CD4-positive, alpha-beta T cell (primary cell): ENCODE data around the gene GPR183. TPM values are rescaled to one million over a fixed set of nuclear protein-coding genes. Genes with fewer than 3 reads are reported as not detected.
A peak's percentile ranks its signal among the peaks of the same experiment; 100 is the strongest.

Experiments used
- ATAC-seq: fragments of 200-7000 bp; cut with Tn5 transposase; one replicate; pipeline ENCODE4 v1.10.0; 2022; ENCODE audit warnings: mild to moderate bottlenecking; ENCODE audit not compliant: poor library complexity
- CTCF ChIA-PET: fragments of 350-600 bp; sonication (Branson Sonifier 250); formaldehyde crosslinking; loops from one replicate; lab custom pipeline; 2021; ENCODE audit warnings: antibody characterized with exemption, inconsistent platforms; lab: Charles Lee
- POLR2A ChIA-PET: fragments of 350-600 bp; sonication (Branson Sonifier 250); formaldehyde crosslinking; loops from one replicate; lab custom pipeline; 2021; ENCODE audit warnings: antibody characterized with exemption, inconsistent platforms; lab: Charles Lee
- DNase-seq, 14 experiments: peaks; one replicate each; pipeline ENCODE4 v3.0.0-alpha.2; 2013 to 2020; ENCODE audit warnings: mixed read lengths in 2 of 14
- H3K27ac ChIP-seq, 2 donors: one replicate each; pipeline versions ENCODE4 v1.5.1 to v1.7.0; 2013; ENCODE audit warnings: low read length in 2 of 2, low read depth in 1 of 2, mild to moderate bottlenecking in 1 of 2
- H3K27me3 ChIP-seq, 2 experiments: 1 replicate in 1 of 2; 2 replicates in 1 of 2; pipeline versions ENCODE4 v1.6.1 to v1.7.0; 2013; ENCODE audit warnings: low read length in 2 of 2, control low read depth in 1 of 2, mild to moderate bottlenecking in 1 of 2, moderate library complexity in 1 of 2; ENCODE audit not compliant: insufficient read depth in 2 of 2, control insufficient read depth in 1 of 2
- H3K36me3 ChIP-seq: one replicate; pipeline ENCODE4 v1.6.1; 2013; ENCODE audit warnings: low read length, control low read depth; ENCODE audit not compliant: insufficient read depth
- H3K4me1 ChIP-seq: one replicate; pipeline ENCODE4 v1.6.1; 2013; ENCODE audit warnings: low read length, control low read depth; ENCODE audit not compliant: insufficient read depth
- H3K4me3 ChIP-seq: one replicate; pipeline ENCODE4 v1.5.1; 2013; ENCODE audit warnings: mild to moderate bottlenecking, low read length, moderate library complexity
- H3K9me3 ChIP-seq, 2 experiments: 1 replicate in 1 of 2; 2 replicates in 1 of 2; pipeline versions ENCODE4 v1.6.1 to v1.7.0; 2013; ENCODE audit warnings: low read length in 2 of 2, mild to moderate bottlenecking in 2 of 2, control low read depth in 1 of 2, moderate library complexity in 1 of 2; ENCODE audit not compliant: control insufficient read depth in 1 of 2, insufficient read depth in 1 of 2
- H3K27ac Mint-ChIP-seq: one replicate; pipeline ENCODE4 v1.8.0; 2020; ENCODE audit warnings: mixed read lengths
- H3K27me3 Mint-ChIP-seq: one replicate; pipeline ENCODE4 v1.8.0; 2021; ENCODE audit warnings: mixed read lengths
- H3K36me3 Mint-ChIP-seq: one replicate; pipeline ENCODE4 v1.8.0; 2021; ENCODE audit warnings: low read depth, mixed read lengths
- H3K4me1 Mint-ChIP-seq: one replicate; pipeline ENCODE4 v1.8.0; 2021; ENCODE audit warnings: low read depth, mixed read lengths
- H3K4me3 Mint-ChIP-seq: one replicate; pipeline ENCODE4 v1.8.0; 2020; ENCODE audit warnings: mild to moderate bottlenecking, mixed read lengths
- H3K9me3 Mint-ChIP-seq: one replicate; pipeline ENCODE4 v1.8.0; 2020; ENCODE audit warnings: mixed read lengths
- intact Hi-C, 2 experiments: fragments of 100-400 bp; cut with DNase I in 1 of 2; cut with micrococcal nuclease in 1 of 2; formaldehyde crosslinking; loops; one replicate each; pipeline versions ENCODE4 v1.15.1 to v1.9.0; 2023 to 2025; cut with DNase I, micrococcal nuclease
- total RNA-seq, 174 experiments: library from RNA in 2 of 174; stranded (reverse) in 2 of 174; gene quantifications; one replicate each; pipeline ENCODE4 v1.2.3 and lab custom pipeline; 2021 to 2026
- TF ChIP-seq, protein P1 (sequence below): fragments of 200-600 bp; IDR thresholded peaks from one replicate; pipeline ENCODE4 v1.8.0; 2022; ENCODE audit warnings: antibody characterized with exemption, mild to moderate bottlenecking

The GPR183 gene
- total RNA-seq, 2 experiments from 2014 or later: 330 to 337 TPM

DNA sequence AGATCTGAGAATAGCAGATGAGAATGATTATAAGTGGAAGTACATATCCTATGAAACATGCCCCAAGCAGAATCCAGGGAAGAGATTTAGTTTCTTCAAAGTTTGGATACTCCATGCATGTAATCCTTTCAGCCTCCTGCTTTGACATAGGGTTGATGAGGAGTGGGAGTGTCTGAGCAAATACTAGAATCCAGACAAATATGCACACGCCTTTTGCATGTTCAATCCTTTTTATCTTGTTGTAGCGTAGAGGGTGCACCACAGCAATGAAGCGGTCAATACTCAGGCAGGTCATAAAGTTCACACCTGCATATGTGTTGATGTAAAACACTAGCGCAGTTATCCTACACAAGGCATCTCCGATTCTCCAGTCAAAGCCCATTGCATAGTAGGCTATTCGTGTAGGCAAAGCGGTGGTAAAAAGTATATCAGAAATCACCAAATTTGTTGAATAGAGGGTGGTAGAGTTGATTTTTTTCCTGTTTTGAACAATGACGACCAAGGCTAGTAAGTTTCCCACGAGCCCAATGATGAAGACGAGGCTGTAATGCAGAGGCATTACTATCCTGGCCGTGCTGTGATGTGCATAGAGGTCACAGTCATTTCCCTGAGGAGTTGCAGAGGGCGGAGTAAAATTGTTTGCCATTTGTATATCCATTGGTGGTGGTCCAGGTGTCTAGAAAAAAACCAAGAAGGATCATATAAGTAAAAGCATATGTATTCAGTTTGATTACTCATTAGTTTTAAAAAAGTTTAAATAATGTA lies 11.5 kb downstream of the GPR183 start:
- Histone ChIP-seq H3K4me1 (peaks cover 44% of the 10 kb centered on the region), H3K4me3 (peak overlapping the region; percentile 16), H3K36me3 (peaks cover 53% of the 10 kb centered on the region), H3K27ac (peak overlapping the region; percentile 39 to 78), H3K9me3 (no peaks in the 10 kb centered on the region), H3K27me3 (no peaks in the 10 kb centered on the region)
- Mint-ChIP-seq H3K27ac (peak overlapping the region; percentile 100), H3K27me3 (no peaks in the 10 kb centered on the region), H3K9me3 (no peaks in the 10 kb centered on the region), H3K4me3 (peak overlapping the region; percentile 71), H3K36me3 (peaks cover 85% of the 10 kb centered on the region), H3K4me1 (peaks cover 97% of the 10 kb centered on the region)
- ChIA-PET CTCF (interaction anchor here (0.9 to 4.6 kb wide), 7 partner anchors 12 to 142 kb away, joined by 3 to 32 read pairs (median 5); partner anchors contain the start of gene GPR183), POLR2A (interaction anchor here (0.6 to 13.9 kb wide), 25 partner anchors 7 to 199 kb away, joined by 3 to 220 read pairs (median 4); partner anchors contain the start of genes GPR183 and UBAC2)
- no peak for ATAC-seq
- TF ChIP-seq, protein P1, sequence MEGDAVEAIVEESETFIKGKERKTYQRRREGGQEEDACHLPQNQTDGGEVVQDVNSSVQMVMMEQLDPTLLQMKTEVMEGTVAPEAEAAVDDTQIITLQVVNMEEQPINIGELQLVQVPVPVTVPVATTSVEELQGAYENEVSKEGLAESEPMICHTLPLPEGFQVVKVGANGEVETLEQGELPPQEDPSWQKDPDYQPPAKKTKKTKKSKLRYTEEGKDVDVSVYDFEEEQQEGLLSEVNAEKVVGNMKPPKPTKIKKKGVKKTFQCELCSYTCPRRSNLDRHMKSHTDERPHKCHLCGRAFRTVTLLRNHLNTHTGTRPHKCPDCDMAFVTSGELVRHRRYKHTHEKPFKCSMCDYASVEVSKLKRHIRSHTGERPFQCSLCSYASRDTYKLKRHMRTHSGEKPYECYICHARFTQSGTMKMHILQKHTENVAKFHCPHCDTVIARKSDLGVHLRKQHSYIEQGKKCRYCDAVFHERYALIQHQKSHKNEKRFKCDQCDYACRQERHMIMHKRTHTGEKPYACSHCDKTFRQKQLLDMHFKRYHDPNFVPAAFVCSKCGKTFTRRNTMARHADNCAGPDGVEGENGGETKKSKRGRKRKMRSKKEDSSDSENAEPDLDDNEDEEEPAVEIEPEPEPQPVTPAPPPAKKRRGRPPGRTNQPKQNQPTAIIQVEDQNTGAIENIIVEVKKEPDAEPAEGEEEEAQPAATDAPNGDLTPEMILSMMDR: no peak
- no peak for DNase-seq
- intact Hi-C loops: loop anchor here (1.0 to 10.0 kb wide), 6 partner anchors 9 to 209 kb away; partner anchors contain the start of gene TM9SF2 (in 1 of the 2)

- ChIA-PET CTCF (interaction anchor here (0.7 to 2.5 kb wide), 4 partner anchors 9 to 142 kb away, joined by 3 to 6 read pairs (median 4); no protein-coding TSS in a partner anchor), POLR2A (interaction anchor here (1.6 to 4.1 kb wide), 5 partner anchors 8 to 80 kb away, joined by 8 to 21 read pairs (median 13); partner anchors contain the start of gene GPR183)
- Histone ChIP-seq H3K4me1 (peaks cover 46% of the 10 kb centered on the region), H3K27me3 (no peaks in the 10 kb centered on the region), H3K4me3 (peak overlapping the region; percentile 1), H3K36me3 (peaks cover 50% of the 10 kb centered on the region), H3K9me3 (no peaks in the 10 kb centered on the region), H3K27ac (peak overlapping the region; percentile 39 to 78)
- DNase-seq: no peak
- TF ChIP-seq, protein P1: no peak
- Mint-ChIP-seq H3K4me1 (peaks cover 97% of the 10 kb centered on the region), H3K4me3 (peak overlapping the region; percentile 71), H3K27me3 (no peaks in the 10 kb centered on the region), H3K9me3 (no peaks in the 10 kb centered on the region), H3K36me3 (peaks cover 85% of the 10 kb centered on the region), H3K27ac (peak overlapping the region; percentile 100)
- intact Hi-C loops: loop anchor here (2.0 to 10.0 kb wide), 2 partner anchors 16 to 210 kb away; partner anchors contain the start of gene TM9SF2 (in 1 of the 2)
- no peak for ATAC-seq
Measured at GRCh38 chr13:99294958-99295357, 12.2 kb downstream of the GPR183 start.

GRCh38 chr13:99294198-99294597 lies 13.0 kb downstream of the GPR183 start:
- Histone ChIP-seq H3K27me3 (no peaks in the 10 kb centered on the region), H3K4me1 (peaks cover 48% of the 10 kb centered on the region), H3K9me3 (no peaks in the 10 kb centered on the region), H3K4me3 (no peak overlapping the region), H3K27ac (peak overlapping the region; percentile 29 to 42), H3K36me3 (peaks cover 47% of the 10 kb centered on the region)
- Mint-ChIP-seq H3K36me3 (peaks cover 85% of the 10 kb centered on the region), H3K4me3 (peak overlapping the region; percentile 44), H3K27me3 (no peaks in the 10 kb centered on the region), H3K9me3 (no peaks in the 10 kb centered on the region), H3K27ac (peak overlapping the region; percentile 100), H3K4me1 (peaks cover 97% of the 10 kb centered on the region)
- TF ChIP-seq, protein P1: no peak
- intact Hi-C loops: loop anchor here (2.0 to 10.0 kb wide), 2 partner anchors 15 to 211 kb away; partner anchors contain the start of gene TM9SF2 (in 1 of the 2)
- ChIA-PET POLR2A (interaction anchor here (0.8 to 4.1 kb wide), 12 partner anchors 9 to 143 kb away, joined by 3 to 21 read pairs (median 3); partner anchors contain the start of gene GPR183), CTCF (interaction anchor here (1.1 to 2.5 kb wide), 3 partner anchors 9 to 93 kb away, joined by 3 to 6 read pairs (median 4); no protein-coding TSS in a partner anchor)
- DNase-seq: no peak
- no peak for ATAC-seq
